Measurements from ENCODE around the gene SCT.

- TF ChIP-seq POLR2A (IDR thresholded peaks at IDR 0.05) (no peak), CTCF (IDR thresholded peaks at IDR 0.05) (no peak)
Measured at GRCh38 chr11:635945-636510, 9.0 kb upstream of the SCT start.

All from right lobe of liver (tissue), 4 donors.